Measurements from ENCODE around the gene HMGN5.

Gene HMGN5

DNA sequence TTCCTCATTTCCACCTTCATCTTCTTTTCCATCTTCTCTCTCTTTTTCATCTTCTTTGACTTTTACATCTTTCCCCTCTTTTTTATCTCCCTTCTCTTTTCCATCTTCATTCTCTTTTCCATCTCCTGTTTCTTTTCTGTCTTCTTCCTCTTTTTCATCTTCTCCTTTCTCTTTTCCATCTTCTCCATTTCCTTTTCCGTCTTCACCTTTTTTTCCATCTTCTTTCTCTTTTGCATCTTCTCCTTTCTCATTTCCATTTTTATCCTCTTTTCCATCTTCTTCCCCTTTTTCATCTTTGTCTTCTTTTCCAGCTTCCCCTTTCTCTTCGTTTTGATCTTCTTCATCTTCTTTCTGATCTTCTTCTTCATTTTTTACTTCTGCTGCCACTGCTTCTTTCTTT is 87.0 kb downstream of the HMGN5 start:
- no peak for DNase-seq

DNA sequence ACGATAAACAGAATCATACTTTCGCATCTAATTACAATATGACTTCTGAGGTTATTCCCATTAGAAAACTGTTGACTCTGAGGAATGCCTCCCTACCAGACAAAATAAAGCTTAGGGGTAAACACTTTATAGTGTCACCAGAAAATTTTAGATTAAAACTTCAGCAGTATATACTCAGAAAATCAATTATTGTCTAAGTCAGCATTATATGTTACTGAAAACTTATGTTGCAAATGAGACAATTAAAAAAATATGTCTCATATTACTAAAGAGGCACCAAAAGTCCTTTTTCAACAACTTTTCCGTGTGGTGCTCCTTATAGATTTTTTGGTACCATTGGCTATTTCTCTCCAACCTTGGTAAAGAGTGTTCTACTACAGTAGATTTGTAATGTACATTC is 91.4 kb downstream of the HMGN5 start:
- no peak for DNase-seq

- no peak for DNase-seq
Observed at GRCh38 chrX:81082649-81083048, 119.1 kb downstream of the HMGN5 start.
